NCI-H510A (cell line): Measurements from ENCODE around the gene OTULINL.
A peak's percentile ranks its signal among the peaks of the same experiment; 100 is the strongest.

Experiments
- DNase-seq: peaks from one replicate; lab custom pipeline; 2025; lab: John Stamatoyannopoulos, UW

Gene OTULINL

DNA sequence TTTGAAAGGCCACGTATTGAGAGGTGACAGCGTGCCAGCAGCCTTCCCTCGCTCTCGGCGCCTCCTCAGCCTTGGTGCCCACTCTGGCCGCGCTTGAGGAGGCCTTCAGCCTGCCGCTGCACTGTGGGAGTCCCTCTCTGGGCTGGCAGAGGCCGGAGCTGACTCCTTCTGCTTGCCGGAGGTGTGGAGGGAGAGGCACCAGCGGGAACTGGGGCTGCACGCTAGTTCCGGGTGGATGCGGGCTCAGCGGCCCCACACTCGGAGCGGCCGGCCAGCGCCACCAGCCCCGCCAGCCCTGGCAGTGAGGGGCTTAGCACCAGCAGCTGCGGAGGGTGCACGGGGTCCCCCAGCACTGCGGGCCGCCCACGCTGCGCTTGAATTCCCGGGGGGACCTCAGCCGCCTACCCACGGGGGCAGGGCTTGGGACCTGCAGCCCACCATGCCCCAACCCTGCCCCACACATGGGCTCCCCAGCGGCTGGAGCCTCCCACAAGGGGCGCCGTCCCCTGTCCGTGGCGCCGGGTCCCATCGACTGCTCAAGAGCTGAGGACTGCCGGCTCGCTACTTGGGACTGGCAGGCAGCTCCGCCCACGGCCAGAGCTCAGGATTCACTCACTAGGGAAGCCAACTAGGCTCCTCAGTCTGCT, 4.4 kb upstream of the OTULINL start:
- no peak for DNase-seq

DNA sequence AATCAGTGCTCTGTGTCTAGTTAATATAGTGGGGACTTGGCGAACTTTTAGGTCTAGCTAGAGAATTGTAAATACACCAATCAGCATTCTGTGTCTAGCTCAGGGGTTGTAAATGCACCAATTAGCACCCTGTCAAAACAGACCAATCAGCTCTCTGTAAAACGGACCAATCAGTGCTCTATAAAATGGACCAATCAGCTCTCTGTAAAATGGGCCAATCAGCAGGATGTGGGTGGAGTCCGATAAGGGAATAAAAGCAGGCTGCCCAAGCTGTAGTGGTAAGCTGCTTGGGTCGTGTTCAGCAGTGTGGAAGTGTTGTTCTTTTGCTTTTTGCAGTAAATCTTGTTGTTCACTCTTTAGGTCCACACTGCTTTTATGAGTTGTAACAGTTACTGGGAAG, 3.6 kb upstream of the OTULINL start:
- DNase-seq = no peak

DNA sequence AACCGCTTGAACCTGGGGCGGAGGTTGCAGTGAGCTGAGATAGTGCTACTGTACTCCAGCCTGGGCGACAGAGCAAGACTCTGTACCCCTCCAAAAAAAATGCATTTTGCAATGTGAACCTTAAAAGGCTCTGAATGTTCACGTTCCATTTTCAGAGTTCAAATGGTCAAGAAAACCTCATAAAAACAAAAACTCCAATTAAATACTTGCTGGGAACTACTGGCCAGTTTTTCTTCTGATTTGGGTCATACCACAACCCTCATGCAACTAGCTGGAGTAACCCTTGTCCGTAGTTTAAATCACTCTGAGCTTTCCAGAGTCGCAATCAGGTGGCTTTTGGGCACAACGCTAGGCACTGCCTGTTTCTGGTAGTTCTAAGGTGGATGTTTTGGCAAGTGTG, 2.3 kb upstream of the OTULINL start:
- DNase-seq = no peak

DNA sequence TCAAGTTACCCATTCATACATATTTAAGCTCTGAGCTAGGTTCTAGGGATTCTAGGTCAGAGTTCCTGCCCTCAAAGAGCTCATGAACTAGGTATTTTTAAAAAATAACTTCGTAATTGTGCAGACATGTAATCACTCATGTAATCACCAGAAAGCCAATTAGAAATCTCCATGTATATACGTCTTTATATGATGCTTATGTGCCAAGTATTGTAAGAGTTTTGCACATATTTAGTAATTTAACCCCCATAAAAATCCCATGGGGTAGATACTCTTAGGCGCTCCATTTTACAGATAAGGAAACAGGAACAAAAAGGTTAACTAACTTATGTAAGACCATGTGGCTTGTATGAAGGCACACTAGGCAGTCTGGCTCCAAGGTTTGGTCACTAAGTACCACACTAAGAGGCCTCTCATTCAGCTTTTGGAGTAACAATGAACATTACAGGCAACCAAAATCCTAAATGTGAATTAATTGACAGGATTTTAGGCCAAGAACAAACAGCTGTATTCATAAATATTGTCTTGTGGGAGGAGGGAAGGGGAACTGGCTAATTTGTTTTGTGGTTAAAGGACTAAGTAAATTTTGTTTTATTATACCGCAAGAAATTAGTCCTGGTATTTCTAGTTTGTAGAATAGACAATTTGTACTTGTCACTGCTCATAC, 1.7 kb upstream of the OTULINL start:
- no peak for DNase-seq

DNA sequence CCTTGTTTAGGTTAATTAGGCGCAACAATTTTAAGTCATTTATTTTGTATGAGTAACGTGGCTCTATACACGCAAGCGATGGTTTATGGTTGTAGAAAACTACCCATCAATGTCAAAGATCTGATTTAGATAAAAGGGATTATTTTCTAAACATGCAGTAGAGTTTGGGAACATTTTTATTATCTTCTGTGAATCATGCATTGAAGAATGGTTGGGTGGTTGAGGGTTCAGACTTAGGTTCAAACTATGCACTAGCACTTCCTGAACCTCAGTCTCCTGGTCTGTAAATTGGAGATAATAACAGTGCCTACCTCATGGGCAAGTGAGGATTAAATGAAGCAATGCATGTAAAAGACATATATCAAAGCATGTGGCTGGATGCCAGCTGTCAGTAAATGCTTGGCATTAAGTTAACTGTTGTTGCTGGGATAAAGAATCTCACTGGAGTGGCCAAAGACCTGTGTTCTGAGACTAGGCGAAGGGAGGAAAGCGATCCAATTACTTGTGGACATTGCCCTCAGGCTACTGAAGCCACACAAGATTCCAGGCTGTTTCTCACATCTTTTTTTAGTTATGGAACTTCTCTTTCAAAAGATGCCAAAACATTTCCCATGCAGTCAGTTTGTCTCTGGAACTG, 1.1 kb upstream of the OTULINL start:
- no peak for DNase-seq

DNA sequence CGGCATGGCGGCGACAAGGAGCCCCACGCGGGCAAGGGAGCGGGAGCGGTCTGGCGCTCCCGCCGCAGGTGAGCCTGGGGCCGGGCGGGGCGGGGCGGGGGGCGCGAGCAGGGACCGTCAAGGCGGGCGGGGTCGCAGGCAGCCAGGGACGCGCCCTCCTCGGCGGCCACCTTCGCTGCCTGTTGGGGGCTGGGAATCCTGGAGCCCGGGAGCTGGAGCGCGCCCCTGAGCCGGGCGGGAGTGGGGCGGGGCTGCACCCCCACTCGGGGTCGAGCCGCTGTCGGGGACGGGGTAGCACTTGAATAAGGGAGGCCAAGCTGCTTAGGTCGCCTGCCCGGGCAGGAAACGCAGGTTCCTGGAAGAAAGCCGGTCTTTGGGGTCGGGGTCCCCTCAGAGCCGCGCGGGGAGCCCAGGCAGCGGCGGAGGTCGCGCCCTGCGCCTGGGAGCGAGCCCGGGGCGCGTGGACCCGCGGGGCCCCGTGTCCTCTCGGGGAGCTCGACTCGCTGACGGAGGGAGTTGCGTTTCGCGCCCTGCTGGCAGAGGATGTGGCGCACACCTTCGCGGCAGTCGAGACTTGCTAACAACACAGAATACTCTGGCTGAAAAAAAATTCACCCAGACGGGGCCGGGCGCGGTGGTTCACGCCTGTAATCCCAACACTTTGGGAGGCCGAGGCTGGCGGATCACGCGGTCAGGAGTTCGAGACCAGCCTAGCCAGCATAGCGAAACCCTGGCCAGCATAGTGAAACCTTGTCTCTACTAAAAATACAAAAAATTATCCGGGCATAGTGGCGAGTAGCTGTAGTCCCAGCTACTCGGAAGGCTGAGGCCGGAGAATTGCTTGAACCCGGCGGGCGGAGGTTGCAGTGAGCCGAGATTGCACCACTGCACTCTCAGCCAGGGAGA, 552 bp downstream of the OTULINL start:
- peak; percentile 64 for DNase-seq

DNA sequence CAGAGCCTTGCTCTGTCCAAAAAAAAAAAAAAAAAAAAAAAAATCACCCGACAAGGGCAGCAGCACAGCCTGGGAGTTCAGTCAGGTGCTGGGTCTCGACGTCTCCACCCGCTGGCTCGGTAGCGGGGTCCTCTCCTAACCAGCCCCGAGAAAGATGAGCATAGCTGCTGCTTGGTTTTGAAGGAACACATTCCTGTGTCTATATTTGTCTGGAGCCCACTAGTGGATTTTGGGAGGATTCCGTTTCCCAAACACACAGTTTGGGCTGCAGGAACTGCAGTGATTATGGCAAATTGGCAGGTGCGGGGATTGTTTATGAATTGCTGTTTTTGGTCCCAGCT, 1.2 kb downstream of the OTULINL start:
- DNase-seq = no peak

DNA sequence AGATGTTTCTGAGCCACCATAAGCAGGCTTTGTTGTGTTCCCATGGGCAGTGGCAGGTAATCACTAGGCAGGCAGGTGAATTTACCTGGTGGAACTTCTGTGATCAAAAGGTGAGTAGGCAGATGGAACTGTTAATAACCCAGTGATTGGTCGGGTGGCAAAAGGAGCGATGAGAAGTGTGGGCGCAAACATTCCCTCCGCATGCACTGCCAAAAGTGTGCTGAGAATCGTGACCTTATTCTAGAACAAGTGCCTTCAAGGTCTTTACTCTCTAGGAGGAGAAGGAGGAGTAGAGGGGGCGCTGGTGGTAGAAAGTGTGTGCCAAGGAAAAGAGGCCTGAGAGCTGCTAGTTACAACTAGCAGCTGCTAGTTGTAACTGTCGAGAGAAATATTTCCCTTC, 3.3 kb downstream of the OTULINL start:
- DNase-seq = no peak

DNA sequence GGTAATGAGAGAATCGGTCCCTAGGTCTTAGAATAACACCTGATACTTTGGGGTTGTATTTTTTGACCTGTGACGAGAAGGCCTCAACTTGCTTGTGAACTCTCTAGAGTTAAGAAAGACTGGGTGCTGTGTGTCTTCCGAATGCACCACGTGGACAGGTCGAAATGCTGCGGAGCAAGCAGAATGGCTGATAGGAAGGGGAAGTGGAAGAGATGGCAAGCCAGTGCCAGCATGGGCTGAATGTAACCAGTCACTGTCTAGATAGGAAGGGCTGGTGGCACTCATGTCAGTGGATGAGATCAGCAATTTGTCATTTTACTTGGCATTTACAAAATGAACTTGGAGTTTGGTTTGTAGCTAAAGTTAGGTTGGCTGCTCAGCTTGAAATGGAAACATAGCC, 5.6 kb downstream of the OTULINL start:
- no peak for DNase-seq

DNA sequence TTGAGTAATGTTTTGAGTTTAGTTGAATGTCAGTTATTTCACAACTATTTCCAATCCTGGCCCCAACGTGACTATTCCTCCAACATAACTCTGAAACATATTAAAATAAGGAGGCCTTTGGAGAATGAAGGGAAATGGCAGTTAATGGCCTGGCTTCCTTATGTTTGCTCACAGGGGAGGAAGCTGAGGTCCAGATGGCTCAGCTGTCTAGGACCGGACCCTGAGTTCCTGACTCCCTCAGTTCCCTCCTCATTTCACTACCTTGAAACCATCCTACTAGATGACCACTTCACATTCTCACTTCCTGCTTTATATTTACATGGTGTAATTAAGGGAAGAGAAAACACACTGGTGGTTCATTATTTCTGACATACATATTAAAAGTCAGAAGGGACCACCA, 6.6 kb downstream of the OTULINL start:
- DNase-seq = no peak

DNA sequence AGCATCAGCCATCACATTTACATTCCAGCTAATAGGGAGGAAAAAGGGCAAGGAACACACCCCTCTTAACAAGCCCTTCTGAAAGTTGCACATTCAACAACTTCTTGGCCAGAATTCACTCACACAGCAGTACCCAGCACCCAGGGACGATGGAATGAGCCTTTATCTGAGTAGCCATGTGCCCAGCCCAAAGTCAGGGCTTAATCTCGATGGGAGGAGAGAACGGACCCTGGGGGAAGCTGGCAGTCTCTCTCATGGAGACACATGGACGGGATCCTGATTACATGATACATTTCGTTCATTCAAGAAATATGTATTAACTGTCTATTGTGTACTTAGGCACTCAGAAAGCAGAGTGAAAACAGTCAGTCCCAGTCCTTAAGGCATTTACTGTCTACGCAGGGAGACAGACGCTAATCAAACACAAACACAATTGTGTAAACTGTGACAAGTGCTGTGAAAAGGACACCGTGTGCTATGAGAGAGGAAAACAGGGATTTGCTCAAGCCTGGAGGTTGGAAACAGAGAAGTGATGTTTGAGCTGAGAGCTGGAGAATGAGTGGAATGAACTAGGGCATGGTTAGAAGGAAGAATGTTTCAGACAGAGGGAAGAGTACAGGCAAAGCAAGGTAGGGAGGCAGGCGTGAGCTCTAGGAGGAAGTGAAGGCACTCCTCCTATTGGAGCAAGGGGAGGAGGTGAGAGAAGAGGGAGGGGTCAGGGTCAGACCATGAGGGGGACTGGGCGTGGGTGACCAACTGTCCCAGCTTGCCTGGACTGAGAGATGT, 7.4 kb downstream of the OTULINL start:
- no peak for DNase-seq

DNA sequence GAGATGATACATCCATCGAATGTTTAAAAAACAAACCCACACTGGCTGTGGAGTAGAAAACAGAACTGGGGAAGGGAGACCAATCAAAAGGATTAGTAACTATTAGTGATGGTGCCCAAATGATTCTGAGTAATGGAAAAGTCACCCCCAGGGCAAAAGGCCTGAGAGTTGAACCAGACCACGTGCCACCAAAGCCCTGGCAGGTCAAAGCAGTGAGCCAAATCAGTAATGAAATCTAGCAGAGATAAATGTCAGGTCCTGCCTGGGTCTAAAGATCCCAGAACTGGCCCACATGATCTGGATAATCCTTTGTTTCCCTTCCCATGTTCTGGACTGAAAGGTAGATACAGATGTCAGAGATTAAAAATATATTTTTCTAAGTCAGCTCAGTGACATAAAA, 9.4 kb downstream of the OTULINL start:
- DNase-seq = no peak

DNA sequence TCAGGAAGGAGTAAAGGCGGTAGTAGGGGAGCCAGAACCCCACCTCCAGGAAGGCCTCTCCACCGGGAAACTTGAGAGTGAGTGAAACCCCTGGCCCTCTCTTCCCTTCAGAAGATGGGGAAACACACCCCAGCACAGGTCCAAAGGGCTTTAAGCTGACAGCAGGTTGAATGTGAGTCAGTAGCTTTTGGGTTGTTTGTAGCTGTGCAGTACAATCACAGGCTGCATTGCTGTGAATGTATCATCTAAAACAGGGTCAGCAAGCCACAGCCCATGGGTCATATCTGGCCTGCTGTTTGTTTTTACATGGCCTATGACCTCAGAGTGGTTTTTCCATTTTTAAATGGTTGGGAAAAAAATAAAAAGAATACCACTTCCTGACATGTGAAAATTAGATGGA, 10.0 kb downstream of the OTULINL start:
- DNase-seq = no peak

DNA sequence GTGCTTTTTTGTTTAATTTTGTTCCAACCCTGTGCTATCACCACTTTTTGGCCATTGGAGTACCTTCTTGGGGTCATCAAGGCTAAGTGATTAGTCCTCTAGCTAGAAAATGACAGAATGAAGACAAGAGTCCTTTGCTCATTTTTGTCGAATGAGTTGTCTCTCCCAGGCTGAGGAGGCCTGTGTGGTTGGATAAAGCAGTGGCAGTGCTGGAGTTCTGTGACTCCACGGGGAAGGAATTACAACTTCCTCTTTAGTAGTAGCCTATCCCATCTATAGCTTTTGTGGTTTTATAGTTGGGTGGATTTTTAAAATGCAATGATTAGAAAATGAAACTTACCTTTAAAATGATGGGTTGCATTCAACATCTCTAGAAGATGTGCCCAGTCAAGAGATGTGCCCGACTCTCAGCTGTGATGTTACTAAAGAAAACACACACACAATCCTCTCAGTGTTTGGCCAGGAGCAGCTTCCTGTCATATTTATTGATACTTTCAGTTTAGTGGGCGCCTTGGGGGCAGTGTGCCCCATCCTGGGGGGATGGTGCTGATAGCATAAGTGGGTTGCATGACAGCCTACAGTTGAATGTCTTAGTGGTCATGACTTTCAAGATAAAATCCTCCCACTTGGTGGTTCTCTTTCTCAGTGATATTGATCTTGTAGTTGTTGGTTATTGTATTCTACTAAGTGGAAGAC, 11.9 kb downstream of the OTULINL start:
- no peak for DNase-seq

DNA sequence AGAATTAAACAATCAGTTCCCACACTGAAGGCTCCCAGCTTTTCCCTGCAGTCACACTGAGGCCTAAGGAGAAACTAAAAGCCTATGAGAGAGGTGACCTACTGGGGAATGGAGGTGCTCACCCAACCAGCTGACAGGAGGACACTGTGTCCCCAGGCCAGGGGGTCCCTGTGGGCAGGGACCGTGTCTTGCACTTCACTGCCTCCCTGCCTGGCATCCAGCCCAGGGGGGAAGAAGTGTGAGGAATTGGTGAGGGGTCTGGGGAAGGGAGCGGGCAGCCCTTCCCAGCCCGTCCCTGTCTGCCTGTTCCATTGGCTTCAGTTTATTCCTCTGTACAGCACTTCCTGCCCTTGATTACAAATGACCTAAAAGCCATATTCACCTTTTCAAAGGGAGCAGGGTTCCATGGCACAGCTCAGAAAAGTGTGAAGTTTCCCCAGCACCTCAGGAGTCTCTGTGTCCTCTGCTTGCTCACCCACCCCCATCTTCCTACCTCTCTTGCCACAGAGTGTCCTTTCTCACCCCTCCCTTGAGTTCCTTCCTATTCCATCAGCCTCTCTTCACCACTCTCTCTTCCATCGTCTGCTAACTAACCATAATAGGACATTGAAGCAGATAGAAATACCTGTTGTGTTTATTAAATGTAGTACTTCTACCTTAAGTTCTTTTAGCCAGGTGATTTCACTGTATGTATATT, 12.9 kb downstream of the OTULINL start:
- no peak for DNase-seq

DNA sequence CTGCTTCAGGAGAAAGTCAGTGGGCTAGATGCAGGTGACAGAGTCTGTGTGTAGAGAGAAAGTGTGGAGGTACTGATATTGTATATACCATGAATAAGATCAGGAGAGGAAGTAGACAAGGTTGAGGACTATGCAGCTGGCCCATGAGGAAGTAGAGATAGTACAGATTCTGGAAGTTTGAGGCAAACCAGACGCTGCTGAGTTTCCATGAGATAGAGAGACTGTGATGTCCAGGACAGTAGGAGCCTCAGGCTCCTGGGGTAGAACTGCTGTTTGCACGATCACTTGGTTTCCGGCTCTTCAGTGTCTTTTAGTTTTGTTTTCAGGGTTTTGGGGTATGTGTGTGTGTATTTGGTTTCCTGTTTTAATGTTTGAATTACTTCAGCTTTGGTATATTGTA, 13.6 kb downstream of the OTULINL start:
- DNase-seq = no peak

DNA sequence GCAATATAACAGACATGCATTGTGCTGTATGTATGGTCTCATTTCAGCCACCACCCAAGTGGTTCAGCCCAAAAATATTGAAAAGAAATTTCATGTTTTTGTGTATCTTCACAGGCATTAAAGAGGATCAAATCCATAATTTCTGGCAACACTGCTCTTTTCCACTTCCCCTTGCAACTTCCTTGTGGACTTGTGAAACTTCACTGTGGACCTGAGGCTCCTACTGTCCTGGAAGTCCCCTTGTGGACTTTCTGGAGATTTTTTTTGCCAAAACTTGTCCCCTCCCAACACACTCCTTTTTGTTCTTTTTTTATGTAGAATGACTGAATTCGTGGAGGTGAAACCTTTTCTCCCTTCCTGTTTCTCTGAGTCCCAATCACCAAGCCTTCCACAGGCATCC, 14.3 kb downstream of the OTULINL start:
- no peak for DNase-seq

DNA sequence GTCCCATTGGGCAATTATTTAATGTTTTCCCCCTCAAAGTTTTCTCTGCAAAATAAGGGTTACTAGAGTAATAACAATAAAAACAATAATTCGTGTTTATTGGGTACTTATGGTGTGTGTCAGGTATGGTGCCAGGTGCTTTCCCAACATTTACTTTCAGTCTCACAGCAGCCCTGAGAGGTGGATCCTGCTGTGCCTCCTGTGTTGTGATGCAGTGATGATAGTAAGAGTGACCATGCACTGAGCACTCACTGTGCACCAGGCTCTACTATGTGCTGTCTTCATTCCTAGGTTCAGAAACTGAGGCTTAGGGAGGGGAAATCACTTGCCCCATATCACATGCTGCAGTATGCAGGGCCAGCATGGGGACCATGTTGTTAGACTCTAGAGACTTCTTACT, 15.5 kb downstream of the OTULINL start:
- no peak for DNase-seq

DNA sequence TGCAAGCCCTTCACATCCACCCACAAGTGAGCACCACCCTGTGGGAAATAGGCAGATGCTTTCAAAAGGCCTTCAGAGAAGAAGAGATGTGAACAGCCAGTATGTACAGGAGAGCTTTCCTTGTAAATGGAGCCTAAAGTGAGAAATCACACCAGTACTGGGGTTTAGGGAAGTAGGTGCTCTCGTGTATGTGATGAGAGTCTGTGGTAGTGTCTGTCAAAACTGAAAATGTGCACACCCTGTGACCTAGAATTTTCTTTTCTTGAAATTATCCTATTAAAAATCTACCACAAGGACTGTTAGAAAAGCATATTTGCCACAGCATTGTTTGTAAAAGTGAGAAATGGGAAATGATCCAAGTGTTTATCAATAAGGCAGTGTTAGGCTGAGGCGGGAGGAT, 16.6 kb downstream of the OTULINL start:
- no peak for DNase-seq

DNA sequence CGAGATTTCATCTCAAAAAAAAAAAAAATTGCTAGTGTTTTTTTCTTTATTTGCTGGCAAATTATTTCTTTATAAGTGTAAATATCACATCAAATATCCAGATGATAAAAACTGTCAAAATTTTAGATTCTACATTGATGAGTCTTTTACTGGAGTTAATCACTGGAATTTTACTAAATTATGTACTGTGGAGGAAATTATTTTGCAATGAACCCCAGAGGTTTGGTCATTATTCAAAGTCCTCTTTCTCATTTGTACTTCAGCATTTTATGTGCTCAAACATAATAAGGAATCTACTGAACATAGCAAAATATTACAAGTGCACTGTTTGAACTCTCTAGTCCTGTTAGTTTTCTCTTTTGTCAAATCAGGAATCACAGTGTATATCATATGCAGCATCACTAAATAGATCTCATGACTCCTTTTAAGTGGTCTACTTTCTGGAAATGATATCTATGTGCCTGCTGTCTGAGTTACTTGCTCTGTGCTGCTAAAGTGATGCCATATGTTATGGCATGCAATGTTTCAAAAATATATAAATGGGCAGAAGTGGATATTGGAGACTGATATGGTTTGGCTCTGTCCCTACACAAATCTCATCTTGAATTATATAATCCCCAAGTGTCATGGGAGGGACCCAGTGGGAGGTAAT, 18.0 kb downstream of the OTULINL start:
- DNase-seq = no peak
